HepG2 (cell line): ENCODE results near the gene TSSK3. TPM values are rescaled to one million over a fixed set of nuclear protein-coding genes. Genes with fewer than 3 reads are reported as not detected.

ENCODE experiments used
- AGO1 ChIP-seq: fragments of 200-400 bp; formaldehyde crosslinking; IDR thresholded peaks from 2 replicates; pipeline ENCODE4 v1.6.1; 2017; ENCODE audit warnings: mild to moderate bottlenecking, low read depth, low read length, moderate library complexity; ENCODE audit not compliant: poor library complexity, severe bottlenecking
- ATF7 ChIP-seq, 2 experiments: fragments of 450-650 bp in 1 of 2; sonication (generic) in 1 of 2; formaldehyde crosslinking in 1 of 2; IDR thresholded peaks; 2 replicates each; pipeline versions ENCODE4 v1.4.0 to v1.6.1; 2016 to 2020; ENCODE audit warnings: antibody characterized with exemption in 1 of 2, mild to moderate bottlenecking in 1 of 2, missing genetic modification reagents in 1 of 2
- HDAC2 ChIP-seq: sonication (generic); formaldehyde crosslinking; IDR thresholded peaks from 2 replicates; pipeline ENCODE4 v1.4.0; 2020; ENCODE audit warnings: missing genetic modification reagents
- HNRNPL ChIP-seq: fragments of 200-400 bp; formaldehyde crosslinking; IDR thresholded peaks from 2 replicates; pipeline ENCODE4 v1.6.1; 2017; ENCODE audit warnings: mild to moderate bottlenecking, low read depth, low read length
- MTA1 ChIP-seq: sonication (generic); formaldehyde crosslinking; IDR thresholded peaks from 2 replicates; pipeline ENCODE4 v1.4.0; 2020; ENCODE audit warnings: missing genetic modification reagents, mild to moderate bottlenecking, borderline replicate concordance
- NCOA1 ChIP-seq: sonication (generic); formaldehyde crosslinking; IDR thresholded peaks from 2 replicates; pipeline ENCODE4 v1.9.0; 2021; ENCODE audit warnings: missing genetic modification reagents
- RARG ChIP-seq: sonication (generic); formaldehyde crosslinking; IDR thresholded peaks from 2 replicates; pipeline ENCODE4 v1.4.0; 2020; ENCODE audit warnings: low read depth, mild to moderate bottlenecking, missing genetic modification reagents
- SOX13 ChIP-seq, 3 experiments: fragments of 450-650 bp in 1 of 3; sonication (generic) in 1 of 3; formaldehyde crosslinking in 1 of 3; IDR thresholded peaks in 2 of 3; conservative IDR thresholded peaks in 1 of 3; 2 replicates each; pipeline versions ENCODE4 v1.5.0 to v1.6.1; 2016 to 2020; ENCODE audit warnings: antibody characterized with exemption in 1 of 3, mild to moderate bottlenecking in 1 of 3, missing compliant biosample characterization in 1 of 3, missing genetic modification reagents in 1 of 3, moderate library complexity in 1 of 3
- ZNF136 ChIP-seq: sonication (generic); formaldehyde crosslinking; IDR thresholded peaks from 2 replicates; pipeline ENCODE4 v1.8.1; 2022; ENCODE audit warnings: low read depth, mild to moderate bottlenecking, moderate library complexity, missing genetic modification reagents
- ZNF260 ChIP-seq: sonication (generic); formaldehyde crosslinking; IDR thresholded peaks from 2 replicates; pipeline ENCODE4 v1.4.0; 2020; ENCODE audit warnings: missing genetic modification reagents, low read depth, mild to moderate bottlenecking, borderline replicate concordance
- ZNF543 ChIP-seq: sonication (generic); formaldehyde crosslinking; IDR thresholded peaks from 2 replicates; pipeline ENCODE4 v1.4.0; 2020; ENCODE audit warnings: mild to moderate bottlenecking, missing genetic modification reagents
- ZNF75D ChIP-seq: sonication (generic); formaldehyde crosslinking; IDR thresholded peaks from 2 replicates; pipeline ENCODE4 v1.8.1; 2023; ENCODE audit warnings: missing genetic modification reagents, mild to moderate bottlenecking, borderline replicate concordance
- polyA plus RNA-seq, 8 experiments: library from polyadenylated mRNA; depleted of rRNA in 3 of 8; stranded (reverse) in 7 of 8; unstranded in 1 of 8; fragments of >200 nt; fragmentation: Illumina TruSeq in 4 of 8; extraction: Trizol in 4 of 8; gene quantifications; 2 replicates each; pipeline versions ENCODE4 v1.2.1 to v1.2.3, GENCODE V29; 2011 to 2016; ENCODE audit warnings: low read depth in 4 of 8, missing spikeins in 1 of 8, mixed read lengths in 1 of 8; ENCODE audit not compliant: insufficient read depth in 1 of 8
- total RNA-seq, 5 experiments: library from RNA; depleted of rRNA; stranded (reverse); fragments of >200 nt; fragmentation: Illumina TruSeq; extraction: Trizol; gene quantifications; 2 replicates each; pipeline ENCODE4 v1.2.3, GENCODE V29; 2016; ENCODE audit warnings: low read depth in 1 of 5
- TF ChIP-seq, protein P1 (sequence below): sonication (generic); formaldehyde crosslinking; IDR thresholded peaks from 2 replicates; pipeline ENCODE4 v1.4.0; 2020; ENCODE audit warnings: mild to moderate bottlenecking, missing genetic modification reagents
- TF ChIP-seq, protein P2 (sequence below): IDR thresholded peaks from 2 replicates; pipeline ENCODE4 v1.6.1; 2016; ENCODE audit warnings: mild to moderate bottlenecking
- TF ChIP-seq, protein P3 (sequence below): sonication (generic); formaldehyde crosslinking; IDR thresholded peaks from 2 replicates; pipeline ENCODE4 v1.5.1; 2020; ENCODE audit warnings: missing genetic modification reagents, mild to moderate bottlenecking, borderline replicate concordance

TSSK3 gene
- total and polyA plus RNA-seq, 2 of the 13 experiments (the other 11 are each of a cell fraction or from before 2014, with no cell fraction given) = 1.0 to 1.1 TPM

DNA sequence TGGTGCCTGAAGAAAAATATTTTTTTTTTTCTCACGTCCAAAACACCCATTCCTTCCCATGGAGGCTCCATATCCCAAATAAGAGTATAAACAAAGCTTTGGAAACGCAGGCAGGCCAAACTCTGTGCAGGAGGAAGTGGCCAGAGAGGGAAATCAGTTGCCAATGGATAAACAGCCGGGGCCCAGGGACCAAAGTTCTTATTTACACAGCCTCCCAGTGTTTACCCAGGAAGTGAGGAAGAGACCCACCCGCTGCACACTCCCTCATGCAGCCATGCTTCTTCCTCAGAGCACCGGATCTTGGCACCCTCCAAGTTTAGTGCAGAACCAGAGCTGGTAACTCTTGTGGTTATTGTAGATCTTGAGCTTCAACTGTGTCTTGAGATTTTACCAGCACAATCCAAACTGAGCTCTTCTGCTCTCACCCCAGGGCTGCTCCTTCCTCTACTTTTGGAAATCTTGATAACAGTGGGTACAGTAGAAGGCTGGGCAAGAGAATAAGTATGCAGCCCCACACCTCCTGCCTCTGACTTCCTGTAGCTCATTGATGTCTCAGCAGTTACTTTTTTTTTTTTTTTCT is 40.5 kb upstream of the TSSK3 start (continued):
- TF ChIP-seq ZNF136 (no peak), ATF7 (IDR thresholded peaks at IDR 0.05) (no peak), ATF7 (CRISPR knock-in tag; IDR thresholded peaks at IDR 0.05) (no peak), SOX13 (IDR thresholded peaks at IDR 0.05) (no peak), SOX13 (CRISPR knock-in tag; conservative IDR thresholded peaks at IDR 0.05 in 1 of 2, IDR thresholded peaks at IDR 0.05 in 1 of 2) (peak in 1 of 2 experiments; percentile 71; a peak in 2 of 4 replicates), MTA1 (CRISPR knock-in tag) (peak; percentile 72; the same call in 1 of the 2 replicates), HDAC2 (peak; percentile 87), AGO1 (no peak), ZNF260 (no peak), NCOA1 (no peak), ZNF75D (no peak), HNRNPL (no peak), ZNF543 (CRISPR knock-in tag) (no peak), RARG (CRISPR knock-in tag) (no peak)
- TF ChIP-seq, protein P1, sequence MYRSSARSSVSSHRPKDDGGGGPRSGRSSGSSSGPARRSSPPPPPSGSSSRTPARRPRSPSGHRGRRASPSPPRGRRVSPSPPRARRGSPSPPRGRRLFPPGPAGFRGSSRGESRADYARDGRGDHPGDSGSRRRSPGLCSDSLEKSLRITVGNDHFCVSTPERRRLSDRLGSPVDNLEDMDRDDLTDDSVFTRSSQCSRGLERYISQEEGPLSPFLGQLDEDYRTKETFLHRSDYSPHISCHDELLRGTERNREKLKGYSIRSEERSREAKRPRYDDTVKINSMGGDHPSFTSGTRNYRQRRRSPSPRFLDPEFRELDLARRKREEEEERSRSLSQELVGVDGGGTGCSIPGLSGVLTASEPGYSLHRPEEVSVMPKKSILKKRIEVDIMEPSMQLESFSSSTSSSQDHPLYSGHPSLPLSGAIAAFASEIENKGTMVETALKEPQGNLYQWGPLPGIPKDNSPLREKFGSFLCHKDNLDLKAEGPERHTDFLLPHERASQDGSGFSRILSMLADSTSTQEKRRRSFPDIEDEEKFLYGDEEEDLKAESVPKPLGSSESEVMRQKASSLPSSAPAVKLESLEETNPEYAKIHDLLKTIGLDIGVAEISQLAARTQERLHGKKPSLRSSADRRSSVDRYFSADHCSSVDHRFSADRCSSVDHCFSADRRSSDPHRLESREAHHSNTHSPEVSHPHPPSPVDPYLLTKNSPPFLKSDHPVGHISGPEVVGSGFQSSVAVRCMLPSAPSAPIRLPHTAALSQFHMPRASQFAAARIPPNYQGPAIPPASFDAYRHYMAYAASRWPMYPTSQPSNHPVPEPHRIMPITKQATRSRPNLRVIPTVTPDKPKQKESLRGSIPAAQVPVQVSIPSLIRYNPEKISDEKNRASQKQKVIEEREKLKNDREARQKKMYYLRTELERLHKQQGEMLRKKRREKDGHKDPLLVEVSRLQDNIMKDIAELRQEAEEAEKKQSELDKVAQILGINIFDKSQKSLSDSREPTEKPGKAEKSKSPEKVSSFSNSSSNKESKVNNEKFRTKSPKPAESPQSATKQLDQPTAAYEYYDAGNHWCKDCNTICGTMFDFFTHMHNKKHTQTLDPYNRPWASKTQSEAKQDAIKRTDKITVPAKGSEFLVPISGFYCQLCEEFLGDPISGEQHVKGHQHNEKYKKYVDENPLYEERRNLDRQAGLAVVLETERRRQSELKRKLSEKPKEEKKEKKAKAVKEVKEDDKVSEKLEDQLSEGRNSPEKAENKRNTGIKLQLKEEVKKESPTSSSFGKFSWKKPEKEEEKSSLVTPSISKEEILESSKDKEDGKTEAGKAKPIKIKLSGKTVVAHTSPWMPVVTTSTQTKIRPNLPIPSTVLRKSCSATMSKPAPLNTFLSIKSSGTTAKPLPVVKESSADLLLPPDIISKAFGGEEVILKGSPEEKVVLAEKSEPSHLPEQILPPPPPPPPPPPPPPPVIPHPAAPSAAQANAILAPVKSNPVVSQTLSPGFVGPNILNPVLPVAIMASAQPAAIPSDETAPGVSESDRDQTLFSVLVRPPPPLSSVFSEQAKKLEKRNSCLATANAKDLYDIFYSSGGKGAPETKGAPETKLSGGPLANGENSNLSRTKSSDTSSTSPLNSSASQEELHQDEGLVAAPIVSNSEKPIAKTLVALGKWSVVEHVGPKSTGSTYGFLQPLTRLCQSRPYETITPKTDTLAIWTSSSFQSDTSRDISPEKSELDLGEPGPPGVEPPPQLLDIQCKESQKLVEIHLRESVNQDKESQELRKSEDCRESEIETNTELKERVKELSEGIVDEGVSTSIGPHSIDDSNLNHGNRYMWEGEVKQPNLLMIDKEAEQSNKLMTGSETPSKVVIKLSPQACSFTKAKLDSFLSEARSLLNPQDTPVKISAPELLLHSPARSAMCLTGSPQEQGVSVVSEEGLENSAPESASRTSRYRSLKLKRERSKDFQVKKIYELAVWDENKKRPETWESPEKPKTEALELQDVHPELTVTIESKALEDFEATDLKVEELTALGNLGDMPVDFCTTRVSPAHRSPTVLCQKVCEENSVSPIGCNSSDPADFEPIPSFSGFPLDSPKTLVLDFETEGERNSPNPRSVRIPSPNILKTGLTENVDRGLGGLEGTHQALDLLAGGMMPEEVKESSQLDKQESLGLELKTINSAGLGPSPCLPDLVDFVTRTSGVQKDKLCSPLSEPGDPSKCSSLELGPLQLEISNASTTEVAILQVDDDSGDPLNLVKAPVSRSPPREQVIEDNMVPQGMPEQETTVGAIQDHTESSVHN (CRISPR knock-in tag) = no peak
- TF ChIP-seq, protein P2, sequence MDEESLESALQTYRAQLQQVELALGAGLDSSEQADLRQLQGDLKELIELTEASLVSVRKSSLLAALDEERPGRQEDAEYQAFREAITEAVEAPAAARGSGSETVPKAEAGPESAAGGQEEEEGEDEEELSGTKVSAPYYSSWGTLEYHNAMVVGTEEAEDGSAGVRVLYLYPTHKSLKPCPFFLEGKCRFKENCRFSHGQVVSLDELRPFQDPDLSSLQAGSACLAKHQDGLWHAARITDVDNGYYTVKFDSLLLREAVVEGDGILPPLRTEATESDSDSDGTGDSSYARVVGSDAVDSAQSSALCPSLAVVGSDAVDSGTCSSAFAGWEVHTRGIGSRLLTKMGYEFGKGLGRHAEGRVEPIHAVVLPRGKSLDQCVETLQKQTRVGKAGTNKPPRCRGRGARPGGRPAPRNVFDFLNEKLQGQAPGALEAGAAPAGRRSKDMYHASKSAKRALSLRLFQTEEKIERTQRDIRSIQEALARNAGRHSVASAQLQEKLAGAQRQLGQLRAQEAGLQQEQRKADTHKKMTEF = peak; percentile 82
- TF ChIP-seq, protein P3, sequence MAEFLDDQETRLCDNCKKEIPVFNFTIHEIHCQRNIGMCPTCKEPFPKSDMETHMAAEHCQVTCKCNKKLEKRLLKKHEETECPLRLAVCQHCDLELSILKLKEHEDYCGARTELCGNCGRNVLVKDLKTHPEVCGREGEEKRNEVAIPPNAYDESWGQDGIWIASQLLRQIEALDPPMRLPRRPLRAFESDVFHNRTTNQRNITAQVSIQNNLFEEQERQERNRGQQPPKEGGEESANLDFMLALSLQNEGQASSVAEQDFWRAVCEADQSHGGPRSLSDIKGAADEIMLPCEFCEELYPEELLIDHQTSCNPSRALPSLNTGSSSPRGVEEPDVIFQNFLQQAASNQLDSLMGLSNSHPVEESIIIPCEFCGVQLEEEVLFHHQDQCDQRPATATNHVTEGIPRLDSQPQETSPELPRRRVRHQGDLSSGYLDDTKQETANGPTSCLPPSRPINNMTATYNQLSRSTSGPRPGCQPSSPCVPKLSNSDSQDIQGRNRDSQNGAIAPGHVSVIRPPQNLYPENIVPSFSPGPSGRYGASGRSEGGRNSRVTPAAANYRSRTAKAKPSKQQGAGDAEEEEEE = no peak
